SK-N-SH (cell line): ENCODE data around the gene CDH23. TPM values are rescaled to one million over a fixed set of nuclear protein-coding genes. Genes with fewer than 3 reads are reported as not detected.

Experiments used
- CTCF ChIA-PET: fragments of 300-600, 350-600 bp; formaldehyde crosslinking; extraction: SDS; loops from one replicate; lab custom pipeline; 2021; lab: Yijun Ruan, JAX
- POLR2A ChIA-PET: fragments of 350-600 bp; sonication (Branson Sonifier 250); formaldehyde crosslinking; extraction: SDS; loops from one replicate; lab custom pipeline; 2020; ENCODE audit warnings: antibody characterized with exemption, inconsistent platforms; lab: Yijun Ruan, JAX
- DNase-seq: peaks from one replicate; pipeline ENCODE4 v3.0.0; 2012
- H2AFZ ChIP-seq: fragments of 200-600 bp; sonication (generic); 2 replicates; pipeline ENCODE4 v1.8.1; 2016; ENCODE audit warnings: antibody characterized with exemption, mild to moderate bottlenecking, low read depth
- H3F3A ChIP-seq: fragments of 200-600 bp; sonication (generic); replicated peaks from 2 replicates; pipeline ENCODE3; 2016; ENCODE audit warnings: antibody characterized with exemption, mild to moderate bottlenecking; ENCODE audit not compliant: insufficient read depth
- H3K27ac ChIP-seq, 2 experiments: fragments of 200-500 bp in 1 of 2; fragments of 200-600 bp in 1 of 2; sonication (Bioruptor generic) in 1 of 2; sonication (generic), shearing (Covaris generic) in 1 of 2; 2 replicates each; pipeline versions ENCODE4 v1.5.1 to v1.6.1; 2014 to 2016; ENCODE audit warnings: low read depth in 2 of 2, inconsistent platforms in 1 of 2, low read length in 1 of 2, mild to moderate bottlenecking in 1 of 2, mixed read lengths in 1 of 2
- H3K27me3 ChIP-seq: fragments of 200-600 bp; sonication (generic), shearing (Covaris generic); 2 replicates; pipeline ENCODE4 v1.6.1; 2016; ENCODE audit warnings: mixed run types; ENCODE audit not compliant: insufficient read depth
- H3K36me3 ChIP-seq, 2 experiments: fragments of 200-500 bp in 1 of 2; fragments of 200-600 bp in 1 of 2; sonication (Bioruptor generic) in 1 of 2; sonication (generic) in 1 of 2; replicated peaks in 1 of 2; 2 replicates each; pipeline versions ENCODE3 to v1.5.1; 2014 to 2016; ENCODE audit warnings: low read length in 1 of 2, mild to moderate bottlenecking in 1 of 2; ENCODE audit not compliant: insufficient read depth in 2 of 2, control insufficient read depth in 1 of 2
- H3K4me1 ChIP-seq, 2 experiments: fragments of 200-500 bp in 1 of 2; fragments of 200-600 bp in 1 of 2; sonication (Bioruptor generic) in 1 of 2; sonication (generic), shearing (Covaris generic) in 1 of 2; 2 replicates each; pipeline versions ENCODE4 v1.5.1 to v1.6.1; 2014 to 2016; ENCODE audit warnings: low read depth in 1 of 2, low read length in 1 of 2, mixed run types in 1 of 2; ENCODE audit not compliant: insufficient read depth in 2 of 2, control insufficient read depth in 1 of 2
- H3K4me2 ChIP-seq: fragments of 200-600 bp; sonication (generic), shearing (Covaris generic); 2 replicates; pipeline ENCODE4 v1.6.1; 2017; ENCODE audit warnings: mixed run types
- H3K4me3 ChIP-seq, 2 experiments: fragments of 200-500 bp in 1 of 2; fragments of 200-600 bp in 1 of 2; sonication (Bioruptor generic) in 1 of 2; sonication (generic), shearing (Covaris generic) in 1 of 2; 2 replicates each; pipeline versions ENCODE4 v1.5.1 to v1.8.1; 2014 to 2016; ENCODE audit warnings: low read depth in 2 of 2, inconsistent platforms in 1 of 2, low read length in 1 of 2, mild to moderate bottlenecking in 1 of 2, mixed read lengths in 1 of 2, moderate library complexity in 1 of 2
- H3K79me2 ChIP-seq: fragments of 200-600 bp; sonication (generic); 2 replicates; pipeline ENCODE4 v1.8.1; 2017; ENCODE audit warnings: mild to moderate bottlenecking; ENCODE audit not compliant: insufficient read depth
- H3K9ac ChIP-seq: fragments of 200-600 bp; sonication (generic); 2 replicates; pipeline ENCODE4 v1.6.1; 2017; ENCODE audit warnings: mixed run types
- H3K9me2 ChIP-seq: fragments of 200-600 bp; sonication (generic); 2 replicates; pipeline ENCODE4 v1.6.1; 2017; ENCODE audit warnings: mixed run types
- H3K9me3 ChIP-seq: fragments of 200-600 bp; sonication (generic); 2 replicates; pipeline ENCODE4 v1.6.1; 2017; ENCODE audit warnings: mixed run types, mild to moderate bottlenecking, moderate library complexity
- H4K20me1 ChIP-seq: fragments of 200-600 bp; sonication (generic); 2 replicates; pipeline ENCODE4 v1.6.1; 2017; ENCODE audit warnings: mild to moderate bottlenecking, mixed run types; ENCODE audit not compliant: insufficient read depth
- ELF1 ChIP-seq: IDR thresholded peaks from 2 replicates; pipeline ENCODE4 v1.4.0; 2012
- EP300 ChIP-seq, 2 experiments: IDR thresholded peaks; 2 replicates each; pipeline versions ENCODE4 v1.4.0 to v1.6.1; 2012; ENCODE audit warnings: borderline replicate concordance in 1 of 2, low read depth in 1 of 2, low read length in 1 of 2
- FOSL2 ChIP-seq: IDR thresholded peaks from 2 replicates; pipeline ENCODE4 v1.4.0; 2012; ENCODE audit warnings: low read depth, mild to moderate bottlenecking, moderate library complexity, borderline replicate concordance
- GABPA ChIP-seq: IDR thresholded peaks from 2 replicates; pipeline ENCODE4 v1.4.0; 2012; ENCODE audit warnings: low read depth, mild to moderate bottlenecking
- GATA2 ChIP-seq: sonication (generic); formaldehyde crosslinking; IDR thresholded peaks from 2 replicates; pipeline ENCODE4 v1.5.0; 2020; ENCODE audit warnings: mild to moderate bottlenecking, missing genetic modification reagents
- MEF2A ChIP-seq: IDR thresholded peaks from 2 replicates; pipeline ENCODE4 v1.4.0; 2012; ENCODE audit warnings: low read depth, borderline replicate concordance
- RAD21 ChIP-seq: IDR thresholded peaks from 2 replicates; pipeline ENCODE4 v1.6.1; 2012; ENCODE audit warnings: mild to moderate bottlenecking, low read length
- RFX5 ChIP-seq: IDR thresholded peaks from 2 replicates; pipeline ENCODE4 v1.6.1; 2012; ENCODE audit warnings: mild to moderate bottlenecking, improper control_type of control experiment, low read length
- SMC3 ChIP-seq: IDR thresholded peaks from 2 replicates; pipeline ENCODE4 v1.6.1; 2012; ENCODE audit warnings: low read depth, low read length, improper control_type of control experiment
- TAF1 ChIP-seq: IDR thresholded peaks from 2 replicates; pipeline ENCODE4 v1.6.1; 2012; ENCODE audit warnings: low read depth, mild to moderate bottlenecking, low read length, moderate library complexity, borderline replicate concordance
- TCF12 ChIP-seq: IDR thresholded peaks from 2 replicates; pipeline ENCODE4 v1.4.0; 2012
- WGBS: methylation state at CpG from one replicate; pipeline ENCODE4 v1.1.6; 2017; ENCODE audit warnings: low lambda C conversion rate; 5-methylcytosine and 5-hydroxymethylcytosine counted together
- polyA plus RNA-seq, 3 experiments: library from polyadenylated mRNA; depleted of rRNA; stranded (reverse); fragments of >200 nt; gene quantifications; 2 replicates each; pipeline ENCODE4 v1.2.3, GENCODE V29; 2012
- TF ChIP-seq, protein P1 (sequence below): IDR thresholded peaks from 2 replicates; pipeline ENCODE4 v1.6.1; 2012; ENCODE audit warnings: mild to moderate bottlenecking, low read depth, low read length, moderate library complexity
- TF ChIP-seq, protein P2 (sequence below): IDR thresholded peaks from 2 replicates; pipeline ENCODE4 v1.4.0; 2012; ENCODE audit warnings: low read depth
- TF ChIP-seq, protein P3 (sequence below): IDR thresholded peaks from 2 replicates; pipeline ENCODE4 v1.4.0; 2012; ENCODE audit warnings: low read depth, borderline replicate concordance
- TF ChIP-seq, protein P4 (sequence below): IDR thresholded peaks from 2 replicates; pipeline ENCODE4; 2012

The CDH23 gene
- polyA plus RNA-seq, 1 of the 3 experiments (the other 2 are of a cell fraction): 0.03 TPM

DNA sequence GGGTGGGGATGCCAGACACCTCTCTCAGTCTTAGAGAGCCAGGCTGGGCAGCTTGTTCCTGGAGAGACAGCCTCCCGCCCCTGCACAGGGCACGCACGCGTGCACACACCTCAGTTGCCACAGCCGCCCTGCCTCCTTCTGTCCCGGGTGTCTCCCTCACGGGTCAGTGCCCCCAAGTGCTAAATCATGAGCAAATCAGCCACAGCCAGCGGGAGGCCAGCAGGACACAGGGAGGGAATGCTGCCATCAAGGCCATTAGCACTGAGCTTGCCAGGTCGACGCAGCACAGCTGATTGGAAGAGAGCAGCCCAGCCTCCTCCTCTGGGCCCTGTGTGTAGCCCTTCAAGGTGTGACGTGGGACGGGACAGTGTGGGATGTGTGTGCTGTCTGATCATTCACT is 130.4 kb downstream of the CDH23 start:
- Histone ChIP-seq H3K36me3 (no peaks in the 10 kb centered on the region), H3F3A (no peaks in the 10 kb centered on the region), H3K27ac (no peak overlapping the region), H3K4me1 (peaks cover 0 to 10% of the 10 kb centered on the region in 2 experiments; a peak in 1 of 4 replicates), H3K4me3 (no peak overlapping the region), H3K9me2 (no peaks in the 10 kb centered on the region), H3K79me2 (no peaks in the 10 kb centered on the region), H3K9ac (no peak overlapping the region), H3K27me3 (0 out of 2 replicates have a peak, but pooled peaks cover 10% of the 10 kb centered on the region), H3K4me2 (no peak overlapping the region), H2AFZ (no peak overlapping the region), H3K9me3 (no peaks in the 10 kb centered on the region), H4K20me1 (no peaks in the 10 kb centered on the region)
- ChIA-PET CTCF (interaction anchor here (0.6 to 2.6 kb wide), 5 partner anchors 10 to 132 kb away, joined by 3 to 8 read pairs (median 3); no protein-coding TSS in a partner anchor), POLR2A (no interaction called here)
- TF ChIP-seq, protein P1, sequence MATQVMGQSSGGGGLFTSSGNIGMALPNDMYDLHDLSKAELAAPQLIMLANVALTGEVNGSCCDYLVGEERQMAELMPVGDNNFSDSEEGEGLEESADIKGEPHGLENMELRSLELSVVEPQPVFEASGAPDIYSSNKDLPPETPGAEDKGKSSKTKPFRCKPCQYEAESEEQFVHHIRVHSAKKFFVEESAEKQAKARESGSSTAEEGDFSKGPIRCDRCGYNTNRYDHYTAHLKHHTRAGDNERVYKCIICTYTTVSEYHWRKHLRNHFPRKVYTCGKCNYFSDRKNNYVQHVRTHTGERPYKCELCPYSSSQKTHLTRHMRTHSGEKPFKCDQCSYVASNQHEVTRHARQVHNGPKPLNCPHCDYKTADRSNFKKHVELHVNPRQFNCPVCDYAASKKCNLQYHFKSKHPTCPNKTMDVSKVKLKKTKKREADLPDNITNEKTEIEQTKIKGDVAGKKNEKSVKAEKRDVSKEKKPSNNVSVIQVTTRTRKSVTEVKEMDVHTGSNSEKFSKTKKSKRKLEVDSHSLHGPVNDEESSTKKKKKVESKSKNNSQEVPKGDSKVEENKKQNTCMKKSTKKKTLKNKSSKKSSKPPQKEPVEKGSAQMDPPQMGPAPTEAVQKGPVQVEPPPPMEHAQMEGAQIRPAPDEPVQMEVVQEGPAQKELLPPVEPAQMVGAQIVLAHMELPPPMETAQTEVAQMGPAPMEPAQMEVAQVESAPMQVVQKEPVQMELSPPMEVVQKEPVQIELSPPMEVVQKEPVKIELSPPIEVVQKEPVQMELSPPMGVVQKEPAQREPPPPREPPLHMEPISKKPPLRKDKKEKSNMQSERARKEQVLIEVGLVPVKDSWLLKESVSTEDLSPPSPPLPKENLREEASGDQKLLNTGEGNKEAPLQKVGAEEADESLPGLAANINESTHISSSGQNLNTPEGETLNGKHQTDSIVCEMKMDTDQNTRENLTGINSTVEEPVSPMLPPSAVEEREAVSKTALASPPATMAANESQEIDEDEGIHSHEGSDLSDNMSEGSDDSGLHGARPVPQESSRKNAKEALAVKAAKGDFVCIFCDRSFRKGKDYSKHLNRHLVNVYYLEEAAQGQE: no peak
- TF ChIP-seq GATA2 (CRISPR knock-in tag) (no peak), RAD21 (no peak), GABPA (no peak), MEF2A (no peak), SMC3 (no peak), TCF12 (no peak), TAF1 (no peak), RFX5 (no peak), ELF1 (no peak), FOSL2 (no peak), EP300 (IDR thresholded peaks at IDR 0.05; ENCODE audit: borderline replicate concordance in 1 of 2, low read depth in 1 of 2, low read length in 1 of 2) (no peak)
- TF ChIP-seq, protein P2, sequence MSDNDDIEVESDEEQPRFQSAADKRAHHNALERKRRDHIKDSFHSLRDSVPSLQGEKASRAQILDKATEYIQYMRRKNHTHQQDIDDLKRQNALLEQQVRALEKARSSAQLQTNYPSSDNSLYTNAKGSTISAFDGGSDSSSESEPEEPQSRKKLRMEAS: no peak
- TF ChIP-seq, protein P3, sequence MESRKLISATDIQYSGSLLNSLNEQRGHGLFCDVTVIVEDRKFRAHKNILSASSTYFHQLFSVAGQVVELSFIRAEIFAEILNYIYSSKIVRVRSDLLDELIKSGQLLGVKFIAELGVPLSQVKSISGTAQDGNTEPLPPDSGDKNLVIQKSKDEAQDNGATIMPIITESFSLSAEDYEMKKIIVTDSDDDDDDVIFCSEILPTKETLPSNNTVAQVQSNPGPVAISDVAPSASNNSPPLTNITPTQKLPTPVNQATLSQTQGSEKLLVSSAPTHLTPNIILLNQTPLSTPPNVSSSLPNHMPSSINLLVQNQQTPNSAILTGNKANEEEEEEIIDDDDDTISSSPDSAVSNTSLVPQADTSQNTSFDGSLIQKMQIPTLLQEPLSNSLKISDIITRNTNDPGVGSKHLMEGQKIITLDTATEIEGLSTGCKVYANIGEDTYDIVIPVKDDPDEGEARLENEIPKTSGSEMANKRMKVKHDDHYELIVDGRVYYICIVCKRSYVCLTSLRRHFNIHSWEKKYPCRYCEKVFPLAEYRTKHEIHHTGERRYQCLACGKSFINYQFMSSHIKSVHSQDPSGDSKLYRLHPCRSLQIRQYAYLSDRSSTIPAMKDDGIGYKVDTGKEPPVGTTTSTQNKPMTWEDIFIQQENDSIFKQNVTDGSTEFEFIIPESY: no peak
- TF ChIP-seq, protein P4, sequence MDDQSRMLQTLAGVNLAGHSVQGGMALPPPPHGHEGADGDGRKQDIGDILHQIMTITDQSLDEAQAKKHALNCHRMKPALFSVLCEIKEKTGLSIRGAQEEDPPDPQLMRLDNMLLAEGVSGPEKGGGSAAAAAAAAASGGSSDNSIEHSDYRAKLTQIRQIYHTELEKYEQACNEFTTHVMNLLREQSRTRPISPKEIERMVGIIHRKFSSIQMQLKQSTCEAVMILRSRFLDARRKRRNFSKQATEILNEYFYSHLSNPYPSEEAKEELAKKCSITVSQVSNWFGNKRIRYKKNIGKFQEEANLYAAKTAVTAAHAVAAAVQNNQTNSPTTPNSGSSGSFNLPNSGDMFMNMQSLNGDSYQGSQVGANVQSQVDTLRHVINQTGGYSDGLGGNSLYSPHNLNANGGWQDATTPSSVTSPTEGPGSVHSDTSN: no peak
- DNase-seq: no peak
- WGBS: 38% methylated on average over 8 of the region's 12 CpGs
